Measurements from ENCODE around the gene LMAN2. TPM values are rescaled to one million over a fixed set of nuclear protein-coding genes. Genes with fewer than 3 reads are reported as not detected.

The LMAN2 gene
- polyA plus RNA-seq, 1 donor = 161 TPM

- Histone ChIP-seq H3K27ac (ENCODE audit: low read length) (peak overlapping the region; percentile 73), H3K36me3 (ENCODE audit: control insufficient read depth, insufficient read depth, low read length) (peaks cover 44% of the 10 kb centered on the region), H3K27me3 (ENCODE audit: control insufficient read depth, insufficient read depth, low read length) (no peaks in the 10 kb centered on the region), H3K9me3 (ENCODE audit: control insufficient read depth, low read depth, low read length) (no peaks in the 10 kb centered on the region), H3K4me1 (ENCODE audit: control insufficient read depth, insufficient read depth, low read length) (peaks cover 40% of the 10 kb centered on the region), H3K4me3 (ENCODE audit: low read length) (peak overlapping the region; percentile 81)
- WGBS (ENCODE audit: insufficient coverage, low lambda C conversion rate) = 0% methylated on average over 2 of the region's 25 CpGs
- no peak for DNase-seq
Observed at GRCh38 chr5:177303925-177304391, 47.5 kb downstream of the LMAN2 start.

GRCh38 chr5:177303121-177303924, 48.1 kb downstream of the LMAN2 start, which contains the start of the genes PRELID1 and RAB24:
Gene PRELID1, plus strand, starts transcription at chr5:177303799. Its CDS starts 187 bp downstream, at chr5:177303986.
Gene RAB24, minus strand, starts transcription at chr5:177303719. Its CDS starts 431 bp downstream, at chr5:177303288.
- Histone ChIP-seq H3K36me3 (ENCODE audit: control insufficient read depth, insufficient read depth, low read length) (peaks cover 43% of the 10 kb centered on the region), H3K27ac (ENCODE audit: low read length) (peak within 1 kb of the TSS; percentile 94), H3K9me3 (ENCODE audit: control insufficient read depth, low read depth, low read length) (no peaks in the 10 kb centered on the region), H3K27me3 (ENCODE audit: control insufficient read depth, insufficient read depth, low read length) (no peaks in the 10 kb centered on the region), H3K4me3 (ENCODE audit: low read length) (peak within 1 kb of the TSS; percentile 97), H3K4me1 (ENCODE audit: control insufficient read depth, insufficient read depth, low read length) (peaks cover 47% of the 10 kb centered on the region)
- no CpG with 5 or more reads among the region's 100 CpGs for WGBS (ENCODE audit: insufficient coverage, low lambda C conversion rate)
- DNase-seq = peak; percentile 72 to 87

- peaks cover 54% of the 10 kb centered on the region for H3K4me1 ChIP-seq (ENCODE audit: control insufficient read depth, insufficient read depth, low read length)
- whole genome bisulfite sequencing (ENCODE audit: insufficient coverage, low lambda C conversion rate) = no CpG with 5 or more reads among the region's 24 CpGs
- peak in 1 of 2 donors; percentile 53 for DNase-seq
Observed at GRCh38 chr5:177302354-177303110, 48.9 kb downstream of the LMAN2 start.

GRCh38 chr5:177301503-177302165, 49.8 kb downstream of the LMAN2 start:
- Histone ChIP-seq H3K4me3 (ENCODE audit: low read length) (no peak overlapping the region), H3K4me1 (ENCODE audit: control insufficient read depth, insufficient read depth, low read length) (peaks cover 60% of the 10 kb centered on the region), H3K27me3 (ENCODE audit: control insufficient read depth, insufficient read depth, low read length) (no peaks in the 10 kb centered on the region), H3K27ac (ENCODE audit: low read length) (peak overlapping the region; percentile 94), H3K36me3 (ENCODE audit: control insufficient read depth, insufficient read depth, low read length) (peaks cover 32% of the 10 kb centered on the region), H3K9me3 (ENCODE audit: control insufficient read depth, low read depth, low read length) (no peaks in the 10 kb centered on the region)
- 40% methylated on average over 1 of the region's 7 CpGs for WGBS (ENCODE audit: insufficient coverage, low lambda C conversion rate)
- DNase-seq = peak in 1 of 2 donors; percentile 58

More at GRCh38 chr5:177302354-177303110, 48.9 kb downstream of the LMAN2 start:
- H3K36me3 ChIP-seq (ENCODE audit: control insufficient read depth, insufficient read depth, low read length) = peaks cover 41% of the 10 kb centered on the region
- H3K27ac ChIP-seq (ENCODE audit: low read length) = peak overlapping the region; percentile 94
- H3K27me3 ChIP-seq (ENCODE audit: control insufficient read depth, insufficient read depth, low read length) = no peaks in the 10 kb centered on the region
- H3K4me3 ChIP-seq (ENCODE audit: low read length) = peak overlapping the region; percentile 97
- H3K9me3 ChIP-seq (ENCODE audit: control insufficient read depth, low read depth, low read length) = no peaks in the 10 kb centered on the region

GRCh38 chr5:177300951-177301350, 50.5 kb downstream of the LMAN2 start:
- H3K27me3 ChIP-seq (ENCODE audit: control insufficient read depth, insufficient read depth, low read length) = no peaks in the 10 kb centered on the region
- no CpG with 5 or more reads among the region's 2 CpGs for WGBS (ENCODE audit: insufficient coverage, low lambda C conversion rate)
- no peak for DNase-seq
- H3K9me3 ChIP-seq (ENCODE audit: control insufficient read depth, low read depth, low read length) = no peaks in the 10 kb centered on the region
- no peak overlapping the region for H3K4me3 ChIP-seq (ENCODE audit: low read length)
- H3K36me3 ChIP-seq (ENCODE audit: control insufficient read depth, insufficient read depth, low read length) = peaks cover 31% of the 10 kb centered on the region
- H3K4me1 ChIP-seq (ENCODE audit: control insufficient read depth, insufficient read depth, low read length) = peaks cover 66% of the 10 kb centered on the region
- peak overlapping the region; percentile 94 for H3K27ac ChIP-seq (ENCODE audit: low read length)

GRCh38 chr5:177300236-177300880, 51.1 kb downstream of the LMAN2 start:
- no peaks in the 10 kb centered on the region for H3K9me3 ChIP-seq (ENCODE audit: control insufficient read depth, low read depth, low read length)
- H3K27ac ChIP-seq (ENCODE audit: low read length) = peak overlapping the region; percentile 94
- peaks cover 31% of the 10 kb centered on the region for H3K36me3 ChIP-seq (ENCODE audit: control insufficient read depth, insufficient read depth, low read length)
- no peaks in the 10 kb centered on the region for H3K27me3 ChIP-seq (ENCODE audit: control insufficient read depth, insufficient read depth, low read length)
- peaks cover 70% of the 10 kb centered on the region for H3K4me1 ChIP-seq (ENCODE audit: control insufficient read depth, insufficient read depth, low read length)
- WGBS (ENCODE audit: insufficient coverage, low lambda C conversion rate) = no CpG with 5 or more reads among the region's 4 CpGs
- peak; percentile 89 to 96 for DNase-seq
- no peak overlapping the region for H3K4me3 ChIP-seq (ENCODE audit: low read length)

GRCh38 chr5:177299697-177300096, 51.8 kb downstream of the LMAN2 start:
- peak in 1 of 2 donors; percentile 56 for DNase-seq
- H3K36me3 ChIP-seq (ENCODE audit: control insufficient read depth, insufficient read depth, low read length) = peaks cover 33% of the 10 kb centered on the region
- peak overlapping the region; percentile 94 for H3K27ac ChIP-seq (ENCODE audit: low read length)
- H3K4me1 ChIP-seq (ENCODE audit: control insufficient read depth, insufficient read depth, low read length) = peaks cover 72% of the 10 kb centered on the region
- no peaks in the 10 kb centered on the region for H3K9me3 ChIP-seq (ENCODE audit: control insufficient read depth, low read depth, low read length)
- no CpG with 5 or more reads among the region's 9 CpGs for WGBS (ENCODE audit: insufficient coverage, low lambda C conversion rate)
- H3K27me3 ChIP-seq (ENCODE audit: control insufficient read depth, insufficient read depth, low read length) = no peaks in the 10 kb centered on the region
- no peak overlapping the region for H3K4me3 ChIP-seq (ENCODE audit: low read length)

- Histone ChIP-seq H3K27me3 (ENCODE audit: control insufficient read depth, insufficient read depth, low read length) (no peaks in the 10 kb centered on the region), H3K27ac (ENCODE audit: low read length) (peak overlapping the region; percentile 94), H3K9me3 (ENCODE audit: control insufficient read depth, low read depth, low read length) (no peaks in the 10 kb centered on the region), H3K4me3 (ENCODE audit: low read length) (no peak overlapping the region), H3K4me1 (ENCODE audit: control insufficient read depth, insufficient read depth, low read length) (peaks cover 72% of the 10 kb centered on the region), H3K36me3 (ENCODE audit: control insufficient read depth, insufficient read depth, low read length) (peaks cover 49% of the 10 kb centered on the region)
- WGBS (ENCODE audit: insufficient coverage, low lambda C conversion rate) = no CpG with 5 or more reads among the region's 2 CpGs
- no peak for DNase-seq
Observed at GRCh38 chr5:177297922-177298321, 53.5 kb downstream of the LMAN2 start.

- H3K4me1 ChIP-seq (ENCODE audit: control insufficient read depth, insufficient read depth, low read length) = peaks cover 62% of the 10 kb centered on the region
- 60% methylated on average over 1 of the region's 4 CpGs for WGBS (ENCODE audit: insufficient coverage, low lambda C conversion rate)
Observed at GRCh38 chr5:177296581-177296980, 54.9 kb downstream of the LMAN2 start.

More at GRCh38 chr5:177296581-177296980, 54.9 kb downstream of the LMAN2 start:
- DNase-seq = peak; percentile 61 to 78
- no peaks in the 10 kb centered on the region for H3K27me3 ChIP-seq (ENCODE audit: control insufficient read depth, insufficient read depth, low read length)
- H3K27ac ChIP-seq (ENCODE audit: low read length) = peak overlapping the region; percentile 83
- H3K4me3 ChIP-seq (ENCODE audit: low read length) = no peak overlapping the region
- H3K9me3 ChIP-seq (ENCODE audit: control insufficient read depth, low read depth, low read length) = no peaks in the 10 kb centered on the region
- peaks cover 58% of the 10 kb centered on the region for H3K36me3 ChIP-seq (ENCODE audit: control insufficient read depth, insufficient read depth, low read length)

All from large intestine (tissue), 3 donors.